GM12801 (cell line): ENCODE data around the gene CCNO.

Source experiments
- CTCF ChIP-seq: IDR thresholded peaks from one replicate; pipeline ENCODE4 v1.5.1; 2011; ENCODE audit warnings: control low read depth; ENCODE audit not compliant: insufficient read length; ENCODE audit errors: extremely low read depth

Gene CCNO

GRCh38 chr5:55222092-55222984 is 11.1 kb downstream of the CCNO start:
- no peak for TF ChIP-seq CTCF

DNA sequence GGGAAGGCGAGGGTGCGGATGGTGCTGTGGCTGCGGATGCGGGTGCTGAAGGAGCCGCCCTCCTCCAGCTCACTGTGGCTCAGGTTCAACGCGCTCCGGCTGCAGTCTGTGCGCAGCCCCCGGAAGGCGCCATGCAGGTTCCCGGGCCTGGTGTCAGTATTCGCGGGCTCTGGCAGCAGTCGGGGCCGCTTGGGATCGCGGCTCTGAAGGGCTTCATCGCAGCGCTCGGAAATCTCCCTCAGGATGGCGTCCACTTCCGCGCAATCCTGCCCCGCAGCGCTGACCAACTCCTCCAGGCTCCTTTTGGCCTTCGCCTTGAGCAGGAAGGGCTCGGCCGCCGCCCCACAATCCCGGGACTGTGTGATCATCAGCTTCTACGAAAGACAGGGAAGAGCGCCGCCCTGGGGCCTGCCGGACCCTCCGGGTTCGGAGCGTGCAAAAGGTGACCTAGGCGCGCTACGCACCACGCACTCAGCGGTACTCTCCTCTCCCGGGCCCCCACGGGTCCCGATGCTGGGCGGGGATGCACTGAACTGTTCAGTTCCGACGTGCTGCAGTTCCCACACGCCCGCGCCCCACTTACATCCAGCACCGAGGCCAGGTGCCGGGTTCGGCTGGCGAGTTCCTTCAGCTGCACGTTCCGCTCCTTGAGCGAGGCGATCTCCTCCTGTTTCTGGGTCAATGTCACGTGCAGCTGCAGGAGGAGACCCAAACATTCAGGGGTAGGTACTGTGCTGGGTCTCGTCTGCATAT is 12.8 kb downstream of the CCNO start:
- no peak for TF ChIP-seq CTCF

- TF ChIP-seq CTCF: no peak
Measured at GRCh38 chr5:55219770-55220169, 13.6 kb downstream of the CCNO start.

GRCh38 chr5:55218967-55219366 is 14.4 kb downstream of the CCNO start:
- TF ChIP-seq CTCF: no peak

GRCh38 chr5:55211184-55211874 is 22.1 kb downstream of the CCNO start:
- TF ChIP-seq CTCF: no peak

DNA sequence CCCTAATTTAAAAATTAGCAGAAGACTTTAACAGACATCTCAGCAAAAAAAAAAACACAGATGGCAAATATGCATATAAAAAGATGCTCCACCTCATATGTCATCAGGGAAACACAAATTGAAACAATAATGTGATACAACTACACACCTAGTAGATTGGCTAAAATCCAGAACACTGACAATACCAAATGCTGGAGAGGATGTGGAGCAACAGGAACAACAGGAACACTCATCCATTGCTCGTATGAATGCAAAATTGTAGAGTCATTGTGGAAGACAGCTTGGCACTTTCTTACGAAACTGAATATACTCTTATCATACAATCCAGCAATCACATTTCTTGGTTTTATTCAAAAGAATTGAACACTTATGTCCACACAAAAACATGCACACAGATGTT is 28.4 kb downstream of the CCNO start:
- TF ChIP-seq CTCF: no peak

GRCh38 chr5:55191165-55191564 is 42.2 kb downstream of the CCNO start:
- no peak for TF ChIP-seq CTCF
